Measurements from ENCODE around the gene MRPL42. TPM values are rescaled to one million over a fixed set of nuclear protein-coding genes. Genes with fewer than 3 reads are reported as not detected.

The MRPL42 gene
- total RNA-seq, 1 experiment from 2014 or later, result 61.0 TPM

DNA sequence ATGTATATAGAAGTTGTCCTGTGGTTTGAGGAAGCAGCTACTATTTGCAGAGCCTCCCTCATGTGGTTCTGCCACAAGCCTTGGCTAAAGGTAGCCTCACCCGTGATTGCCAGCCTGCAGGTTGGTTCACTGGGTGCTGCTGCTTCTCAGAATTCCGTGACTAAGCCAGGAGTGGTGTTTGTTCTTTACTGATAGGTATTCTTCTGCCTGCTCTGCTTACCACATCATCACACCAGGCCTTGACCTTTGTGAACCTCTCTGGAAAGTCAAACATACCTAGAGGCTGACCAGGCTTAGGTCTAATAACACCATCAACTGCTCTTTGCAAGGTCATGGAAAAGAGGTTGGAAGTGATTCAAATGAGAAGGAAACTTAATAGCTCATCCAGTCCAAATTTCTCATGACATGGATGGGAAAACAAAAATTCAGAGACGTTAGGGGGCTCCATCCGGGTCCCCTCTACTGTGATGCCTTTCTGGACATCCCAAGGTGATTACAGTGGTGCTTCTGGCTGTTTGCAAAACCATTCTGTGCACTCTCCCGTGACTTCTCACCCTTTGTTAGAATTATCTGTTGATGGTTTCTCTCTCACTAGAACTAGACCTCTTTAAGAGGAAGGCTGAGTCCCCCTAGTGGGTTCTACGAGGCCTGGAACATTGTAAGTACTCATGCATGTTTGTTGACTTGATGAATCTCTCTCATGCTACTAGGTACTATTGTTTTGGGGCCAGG, 96.7 kb downstream of the MRPL42 start:
- intact Hi-C loops (cut with micrococcal nuclease; ENCODE audit: unreplicated experiment), result no loop called here
- 0 out of 2 replicates have a peak, but pooled peaks cover 5% of the 10 kb centered on the region for H3K9me3 ChIP-seq (ENCODE audit: insufficient read depth, low read depth)
- peaks cover 16% of the 10 kb centered on the region for H3F3A ChIP-seq (ENCODE audit: insufficient read depth, low read depth)
- ChIA-PET CTCF (interaction anchor here (0.6 kb wide), 1 partner anchor 177 kb away, joined by 3 read pairs; no protein-coding TSS in a partner anchor), POLR2A (ENCODE audit: unreplicated experiment) (interaction anchor here (0.6 kb wide), 1 partner anchor 16 kb away, joined by 3 read pairs; no protein-coding TSS in a partner anchor)
- peak overlapping the region; percentile 43 for H3K4me2 ChIP-seq
- DNase-seq, result peak; percentile 85 to 98
- H3K4me3 ChIP-seq, result no peak overlapping the region
- no peaks in the 10 kb centered on the region for H3K9me2 ChIP-seq (ENCODE audit: insufficient read depth)
- H3K4me1 ChIP-seq (replicated peaks; ENCODE audit: insufficient read depth), result peaks cover 23% of the 10 kb centered on the region
- no peaks in the 10 kb centered on the region for H4K20me1 ChIP-seq (ENCODE audit: insufficient read depth)
- H3K36me3 ChIP-seq (ENCODE audit: low read depth), result no peaks in the 10 kb centered on the region
- TF ChIP-seq EZH2 (IDR thresholded peaks at IDR 0.05; ENCODE audit: low read depth), result no peak
- TF ChIP-seq, protein P1, sequence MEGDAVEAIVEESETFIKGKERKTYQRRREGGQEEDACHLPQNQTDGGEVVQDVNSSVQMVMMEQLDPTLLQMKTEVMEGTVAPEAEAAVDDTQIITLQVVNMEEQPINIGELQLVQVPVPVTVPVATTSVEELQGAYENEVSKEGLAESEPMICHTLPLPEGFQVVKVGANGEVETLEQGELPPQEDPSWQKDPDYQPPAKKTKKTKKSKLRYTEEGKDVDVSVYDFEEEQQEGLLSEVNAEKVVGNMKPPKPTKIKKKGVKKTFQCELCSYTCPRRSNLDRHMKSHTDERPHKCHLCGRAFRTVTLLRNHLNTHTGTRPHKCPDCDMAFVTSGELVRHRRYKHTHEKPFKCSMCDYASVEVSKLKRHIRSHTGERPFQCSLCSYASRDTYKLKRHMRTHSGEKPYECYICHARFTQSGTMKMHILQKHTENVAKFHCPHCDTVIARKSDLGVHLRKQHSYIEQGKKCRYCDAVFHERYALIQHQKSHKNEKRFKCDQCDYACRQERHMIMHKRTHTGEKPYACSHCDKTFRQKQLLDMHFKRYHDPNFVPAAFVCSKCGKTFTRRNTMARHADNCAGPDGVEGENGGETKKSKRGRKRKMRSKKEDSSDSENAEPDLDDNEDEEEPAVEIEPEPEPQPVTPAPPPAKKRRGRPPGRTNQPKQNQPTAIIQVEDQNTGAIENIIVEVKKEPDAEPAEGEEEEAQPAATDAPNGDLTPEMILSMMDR (conservative IDR thresholded peaks at IDR 0.05), result no peak
- H3K27me3 ChIP-seq (ENCODE audit: insufficient read depth, low read depth), result no peaks in the 10 kb centered on the region
- no peak overlapping the region for H2AFZ ChIP-seq
- no TSS peak for BruUV-seq (replicated peaks)
- H3K79me2 ChIP-seq (ENCODE audit: low read depth), result no peaks in the 10 kb centered on the region
- peak overlapping the region; percentile 50 for H3K27ac ChIP-seq

DNA sequence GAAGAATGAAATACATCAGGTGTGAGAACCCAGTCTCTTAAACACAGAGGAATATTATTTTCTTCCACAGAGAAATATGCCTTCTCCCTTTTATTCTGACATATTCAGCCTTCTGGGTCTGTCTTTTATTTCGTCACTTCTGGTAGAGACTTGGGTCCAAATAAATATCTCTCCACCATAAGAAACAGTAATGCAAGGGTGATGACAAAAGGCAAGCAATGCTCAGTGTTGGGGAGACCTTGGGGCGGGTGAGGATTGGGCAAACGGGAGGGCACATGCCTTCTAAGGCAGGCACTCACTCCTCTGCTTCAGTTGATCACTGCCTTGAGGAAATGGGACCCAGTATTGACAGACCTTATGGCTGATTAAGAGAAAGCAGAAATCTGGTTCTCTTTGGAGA, 98.4 kb downstream of the MRPL42 start:
- Histone ChIP-seq H3K27me3 (ENCODE audit: insufficient read depth, low read depth) (no peaks in the 10 kb centered on the region), H3K9me2 (ENCODE audit: insufficient read depth) (no peaks in the 10 kb centered on the region), H3K4me3 (no peak overlapping the region), H3K27ac (no peak overlapping the region), H3K36me3 (ENCODE audit: low read depth) (no peaks in the 10 kb centered on the region), H4K20me1 (ENCODE audit: insufficient read depth) (no peaks in the 10 kb centered on the region), H3K79me2 (ENCODE audit: low read depth) (no peaks in the 10 kb centered on the region), H3K4me1 (replicated peaks; ENCODE audit: insufficient read depth) (peaks cover 23% of the 10 kb centered on the region), H3K4me2 (no peak overlapping the region), H2AFZ (no peak overlapping the region), H3K9me3 (ENCODE audit: insufficient read depth, low read depth) (0 out of 2 replicates have a peak, but pooled peaks cover 5% of the 10 kb centered on the region), H3F3A (ENCODE audit: insufficient read depth, low read depth) (peaks cover 29% of the 10 kb centered on the region)
- DNase-seq, result no peak
- no peak for TF ChIP-seq EZH2 (IDR thresholded peaks at IDR 0.05; ENCODE audit: low read depth)
- TF ChIP-seq, protein P1 (conservative IDR thresholded peaks at IDR 0.05), result no peak
- no TSS peak for BruUV-seq (replicated peaks)
- ChIA-PET CTCF (no interaction called here), POLR2A (ENCODE audit: unreplicated experiment) (no interaction called here)
- intact Hi-C loops (cut with micrococcal nuclease; ENCODE audit: unreplicated experiment), result no loop called here

Other genes starting within 250 kb of the MRPL42 start
- gene NUDT4, start 89.6 kb upstream of the MRPL42 start, total RNA-seq (2021), result 38.7 and 51.0 TPM in 2 replicates
- gene UBE2N, start 25.6 kb upstream of the MRPL42 start, total RNA-seq (2021), result 68.5 and 82.1 TPM in 2 replicates
- gene SOCS2, start 105.2 kb downstream of the MRPL42 start, total RNA-seq (2021), result 9.2 and 11.1 TPM in 2 replicates
- gene CRADD, start 209.9 kb downstream of the MRPL42 start, total RNA-seq (2021), result 7.6 and 9.3 TPM in 2 replicates

Data from PC-9 (cell line).